Heart left ventricle (tissue), 16 donors: Measurements from ENCODE around the gene PEAR1. TPM values are rescaled to one million over a fixed set of nuclear protein-coding genes. Genes with fewer than 3 reads are reported as not detected.

Experiments used
- ATAC-seq, 4 donors: fragments of 200-7000 bp; cut with Tn5 transposase; one replicate each; pipeline ENCODE4 v1.9.1; 2020 to 2022; ENCODE audit warnings: moderate library complexity in 4 of 4, mild to moderate bottlenecking in 3 of 4, moderate number of reproducible peaks in 1 of 4
- DNase-seq, 5 donors: peaks; one replicate each; pipeline ENCODE4 v3.0.0-alpha.2; 2020
- H3K27ac ChIP-seq, 12 donors: fragments of 200-600 bp; sonication (generic) in 4 of 12; one replicate each; pipeline versions ENCODE4 v1.5.0 to v1.8.0; 2016 to 2022; ENCODE audit warnings: mild to moderate bottlenecking in 2 of 12
- H3K27me3 ChIP-seq, 9 donors: fragments of 200-600 bp; sonication (generic) in 2 of 9; one replicate each; pipeline versions ENCODE4 v1.5.1 to v1.8.0; 2016 to 2022; ENCODE audit warnings: mild to moderate bottlenecking in 3 of 9
- H3K36me3 ChIP-seq, 9 donors: fragments of 200-600 bp; sonication (generic) in 2 of 9; one replicate each; pipeline versions ENCODE4 v1.5.0 to v1.8.0; 2018 to 2022; ENCODE audit warnings: mild to moderate bottlenecking in 2 of 9
- H3K4me1 ChIP-seq, 12 donors: fragments of 200-600 bp; sonication (generic) in 4 of 12; one replicate each; pipeline versions ENCODE4 v1.5.0 to v1.8.0; 2016 to 2022; ENCODE audit warnings: mild to moderate bottlenecking in 3 of 12
- H3K4me3 ChIP-seq, 12 donors: fragments of 200-600 bp; sonication (generic) in 4 of 12; one replicate each; pipeline versions ENCODE4 v1.5.0 to v1.8.0; 2017 to 2022; ENCODE audit warnings: mild to moderate bottlenecking in 9 of 12, moderate library complexity in 4 of 12
- H3K9me3 ChIP-seq, 12 donors: fragments of 200-600 bp; sonication (generic) in 4 of 12; one replicate each; pipeline versions ENCODE4 v1.5.0 to v1.8.0; 2016 to 2022; ENCODE audit warnings: mild to moderate bottlenecking in 1 of 12
- POLR2A ChIP-seq, 2 donors: fragments of 450-650 bp; IDR thresholded peaks; one replicate each; pipeline ENCODE4 v1.6.1; 2017; ENCODE audit warnings: antibody characterized with exemption in 2 of 2, mild to moderate bottlenecking in 2 of 2, moderate library complexity in 2 of 2
- WGBS, 4 donors: extraction: QIAGEN DNeasy Blood & Tissue Kit in 2 of 4; methylation state at CpG; one replicate each; pipeline versions ENCODE4 v1.1.5 to v1.1.7; 2013 to 2018; 5-methylcytosine and 5-hydroxymethylcytosine counted together
- intact Hi-C, 10 donors: fragments of 100-400 bp; cut with DNase I; formaldehyde crosslinking; loops; one replicate each; pipeline versions ENCODE4 v1.11.1 to v1.14.2; 2022
- polyA plus RNA-seq, 2 donors: library from polyadenylated mRNA; stranded (reverse); fragments of 200-250 nt; gene quantifications; one replicate each; pipeline ENCODE4 v1.2.3, GENCODE V29; 2013
- total RNA-seq, 9 donors: library from RNA; depleted of rRNA in 2 of 9; stranded (reverse); fragments of >200 nt in 2 of 9; fragmentation: NEBNext Ultra II Directional in 3 of 9; extraction: Animal tissue kit (Norgen Biotek cat#: 25700) in 3 of 9; gene quantifications; one replicate each; pipeline versions ENCODE4 v1.1.0 to v1.2.4, GENCODE V29; 2016 to 2023
- TF ChIP-seq, protein P1 (sequence below), 12 donors: fragments of 200-600 bp; sonication (generic) in 4 of 12; IDR thresholded peaks; one replicate each; pipeline versions ENCODE4 v1.5.0 to v1.8.0; 2018 to 2022; ENCODE audit warnings: antibody characterized with exemption in 12 of 12, mild to moderate bottlenecking in 5 of 12
- donor health status: ischemic (EF 13 %, LVEDD 7.1; RV severe dilation, severe dysfunction).
- donor health status: healthy with polysubstance abuse.
- donor health status: DM: no; HTN: yes; CAD: no.
- donor health status: DM: no; HTN: no; CAD: no.
- donor health status: ischemic (EF 25% LVEDD 6.9; RV normal size, moderate dysfunction).
- donor health status: ischemic (EF 25% LVEDD 5.7; RV mildly dilated, moderate dysfunction).
- donor health status: healthy.
- donor health status: DM: yes; HTN: yes; CAD: no.
- donor health status: ischemic (EF 35%, LVEDD 5.7; RV mildly dilated, moderate dysfunction).
- donor health status: nonischemic (EF 11% LVEDD 7.7; RV severe dilation, severe dysfunction).
- donor health status: DM: yes; HTN: yes; CAD: no.
- donor health status: PGD.
- donor health status: ischemic (EF 29% LVEDD 5.4; RV normal size, mild dysfunction).
- donor health status: nonischemic (EF 23%, LVEDD 6.1; RV moderate dilation, normal function).

PEAR1 gene
- total and polyA plus RNA-seq, 11 donors, result 4.1 to 14.7 (median 7.1) TPM

DNA sequence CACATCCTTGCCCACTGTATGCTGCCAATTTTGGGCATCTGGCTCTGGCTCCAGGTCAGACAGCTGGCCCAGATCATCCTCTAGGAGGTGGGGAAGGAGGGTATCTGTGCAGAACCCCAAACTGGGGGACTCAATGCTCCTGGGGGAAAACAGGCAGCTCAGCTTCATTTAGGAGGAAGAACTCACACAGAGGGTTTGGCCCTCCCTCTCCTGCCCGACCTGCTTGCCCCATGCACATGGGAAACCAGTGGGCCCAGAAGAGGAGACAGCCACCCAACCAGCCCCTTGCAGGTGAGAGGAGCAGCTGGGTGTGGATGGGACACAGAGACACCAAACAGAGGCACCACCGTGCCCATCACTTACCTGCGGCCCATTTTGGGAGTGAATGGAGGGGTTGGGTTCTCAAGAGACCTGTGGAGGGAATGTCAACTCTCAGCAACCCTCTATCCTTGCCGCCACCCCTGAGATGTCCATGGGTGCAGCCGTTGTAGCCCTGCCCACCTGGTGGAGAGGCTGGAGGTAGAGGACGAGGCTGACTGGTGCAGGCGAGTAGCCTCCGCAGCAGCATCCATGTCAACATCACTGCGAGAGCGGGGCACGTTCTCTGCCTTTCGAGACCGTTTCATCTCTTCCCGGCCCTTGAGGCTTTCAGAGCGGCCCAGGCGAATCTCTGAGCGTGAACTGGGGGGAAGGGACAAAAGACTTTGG is 54.5 kb downstream of the PEAR1 start:
- peak in 1 of 5 donors; percentile 13 for DNase-seq
- H3K36me3 ChIP-seq, result peaks cover 0 to 100% (median 98%) of the 10 kb centered on the region in 9 donors
- no peaks in the 10 kb centered on the region for H3K9me3 ChIP-seq
- intact Hi-C loops, result no loop called here
- WGBS, 4 donors, result 93 to 98% (median 96%) methylated on average over 16 to 17 of the region's 17 CpGs
- no peak overlapping the region for H3K27ac ChIP-seq
- no peaks in the 10 kb centered on the region for H3K4me1 ChIP-seq
- no peak for TF ChIP-seq POLR2A (IDR thresholded peaks at IDR 0.05)
- TF ChIP-seq, protein P1, sequence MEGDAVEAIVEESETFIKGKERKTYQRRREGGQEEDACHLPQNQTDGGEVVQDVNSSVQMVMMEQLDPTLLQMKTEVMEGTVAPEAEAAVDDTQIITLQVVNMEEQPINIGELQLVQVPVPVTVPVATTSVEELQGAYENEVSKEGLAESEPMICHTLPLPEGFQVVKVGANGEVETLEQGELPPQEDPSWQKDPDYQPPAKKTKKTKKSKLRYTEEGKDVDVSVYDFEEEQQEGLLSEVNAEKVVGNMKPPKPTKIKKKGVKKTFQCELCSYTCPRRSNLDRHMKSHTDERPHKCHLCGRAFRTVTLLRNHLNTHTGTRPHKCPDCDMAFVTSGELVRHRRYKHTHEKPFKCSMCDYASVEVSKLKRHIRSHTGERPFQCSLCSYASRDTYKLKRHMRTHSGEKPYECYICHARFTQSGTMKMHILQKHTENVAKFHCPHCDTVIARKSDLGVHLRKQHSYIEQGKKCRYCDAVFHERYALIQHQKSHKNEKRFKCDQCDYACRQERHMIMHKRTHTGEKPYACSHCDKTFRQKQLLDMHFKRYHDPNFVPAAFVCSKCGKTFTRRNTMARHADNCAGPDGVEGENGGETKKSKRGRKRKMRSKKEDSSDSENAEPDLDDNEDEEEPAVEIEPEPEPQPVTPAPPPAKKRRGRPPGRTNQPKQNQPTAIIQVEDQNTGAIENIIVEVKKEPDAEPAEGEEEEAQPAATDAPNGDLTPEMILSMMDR (IDR thresholded peaks at IDR 0.05), result no peak
- no peak overlapping the region for H3K4me3 ChIP-seq
- H3K27me3 ChIP-seq, result no peaks in the 10 kb centered on the region
- ATAC-seq, result no peak

DNA sequence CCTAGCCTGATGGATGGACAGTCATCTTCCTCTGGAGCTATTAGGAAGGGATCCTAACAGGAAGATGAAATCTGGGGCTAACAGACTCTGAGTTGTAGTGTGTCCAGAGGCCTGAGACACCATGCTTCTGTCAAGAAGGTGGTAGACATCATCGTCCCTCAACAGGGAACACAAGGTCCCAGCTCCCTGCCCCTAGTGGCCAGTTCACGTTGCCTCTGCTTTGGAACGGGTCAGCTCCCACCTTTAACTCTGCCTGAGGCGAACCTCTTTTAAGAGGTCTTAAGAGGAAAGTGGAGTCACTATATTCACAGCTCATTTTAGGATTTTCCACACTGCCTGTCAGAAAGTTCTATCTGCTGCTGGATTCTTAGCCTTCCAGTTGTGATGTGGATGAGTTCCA is 55.2 kb downstream of the PEAR1 start:
- H3K4me1 ChIP-seq, result no peaks in the 10 kb centered on the region
- no peaks in the 10 kb centered on the region for H3K27me3 ChIP-seq
- peaks cover 0 to 100% (median 96%) of the 10 kb centered on the region in 9 donors for H3K36me3 ChIP-seq
- peak in 1 of 5 donors; percentile 11 for DNase-seq
- no peak for ATAC-seq
- TF ChIP-seq, protein P1 (IDR thresholded peaks at IDR 0.05), result peak in 2 of 12 donors; percentile 6 to 12
- no peak for TF ChIP-seq POLR2A (IDR thresholded peaks at IDR 0.05)
- no peak overlapping the region for H3K27ac ChIP-seq
- intact Hi-C loops, result no loop called here
- WGBS, 4 donors, result 67 to 79% (median 77%) methylated on average over 4 of the region's 4 CpGs
- no peaks in the 10 kb centered on the region for H3K9me3 ChIP-seq
- no peak overlapping the region for H3K4me3 ChIP-seq

DNA sequence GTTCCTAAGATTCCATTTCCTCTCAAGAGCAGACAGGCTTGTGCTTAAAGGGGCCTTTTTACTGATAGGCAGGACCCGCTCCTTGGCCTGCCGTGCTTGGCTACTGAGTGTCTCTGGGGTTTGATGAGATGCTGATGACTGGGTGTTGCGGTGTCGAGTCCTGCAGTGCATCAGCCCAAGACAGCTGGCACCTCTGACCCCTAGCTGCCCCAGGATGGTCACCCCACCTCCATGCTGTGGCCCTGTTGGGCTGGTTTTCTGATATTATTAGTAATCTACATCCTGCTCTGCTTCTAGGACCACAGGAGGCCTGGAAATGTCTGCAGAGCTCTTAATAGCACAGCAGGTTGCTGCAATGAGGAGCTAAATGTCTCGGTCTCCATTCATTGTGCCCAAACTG is 55.6 kb downstream of the PEAR1 start:
- TF ChIP-seq POLR2A (IDR thresholded peaks at IDR 0.05), result no peak
- TF ChIP-seq, protein P1 (IDR thresholded peaks at IDR 0.05), result no peak
- Histone ChIP-seq H3K27ac (no peak overlapping the region), H3K36me3 (peaks cover 0 to 100% (median 96%) of the 10 kb centered on the region in 9 donors), H3K9me3 (no peaks in the 10 kb centered on the region), H3K27me3 (no peaks in the 10 kb centered on the region), H3K4me3 (no peak overlapping the region), H3K4me1 (no peaks in the 10 kb centered on the region)
- 85 to 100% (median 89%) methylated on average over 1 to 5 of the region's 5 CpGs for WGBS, 4 donors
- no peak for ATAC-seq
- peak in 1 of 5 donors; percentile 11 for DNase-seq
- intact Hi-C loops, result no loop called here

DNA sequence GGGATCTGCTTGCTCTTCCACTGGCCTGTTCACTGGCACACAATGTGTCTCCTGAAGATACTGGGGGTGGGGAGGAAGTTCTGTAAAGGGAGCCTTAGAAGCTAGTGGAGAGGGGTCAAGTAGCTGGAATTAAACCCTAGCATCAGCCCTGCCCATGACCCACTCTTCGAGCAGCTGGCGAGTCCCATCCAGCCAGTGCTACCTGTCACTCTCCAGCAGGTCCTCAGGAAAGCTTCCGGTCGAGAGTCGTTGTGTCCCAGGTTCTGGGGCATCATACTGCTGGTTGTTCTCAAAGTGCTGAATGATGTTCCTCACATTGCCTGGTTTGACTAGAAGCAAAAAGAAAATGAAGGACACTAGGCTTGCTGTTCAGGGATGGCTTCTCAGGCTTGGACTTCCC is 57.9 kb downstream of the PEAR1 start:
- intact Hi-C loops, result loop anchor here in 1 of 10 donors (10.0 kb wide), 1 partner anchor 123 kb away; no protein-coding TSS in a partner anchor
- peaks cover 2 to 100% (median 96%) of the 10 kb centered on the region in 9 donors for H3K36me3 ChIP-seq

More for the DNA sequence above, 57.9 kb downstream of the PEAR1 start:
- Histone ChIP-seq H3K4me3 (no peak overlapping the region), H3K9me3 (no peaks in the 10 kb centered on the region), H3K4me1 (no peaks in the 10 kb centered on the region), H3K27ac (no peak overlapping the region), H3K27me3 (no peaks in the 10 kb centered on the region)
- ATAC-seq, result no peak
- 90 to 96% (median 95%) methylated on average over 5 of the region's 5 CpGs for WGBS, 4 donors
- peak in 1 of 5 donors; percentile 3 for DNase-seq
- TF ChIP-seq, protein P1 (IDR thresholded peaks at IDR 0.05), result no peak
- TF ChIP-seq POLR2A (IDR thresholded peaks at IDR 0.05), result no peak
